Retina (tissue), 1 donor: Measurements from ENCODE around the gene TNF.

Source experiments
- DNase-seq: peaks from one replicate; pipeline ENCODE4 v3.0.0-alpha.2; 2016

The TNF gene

DNA sequence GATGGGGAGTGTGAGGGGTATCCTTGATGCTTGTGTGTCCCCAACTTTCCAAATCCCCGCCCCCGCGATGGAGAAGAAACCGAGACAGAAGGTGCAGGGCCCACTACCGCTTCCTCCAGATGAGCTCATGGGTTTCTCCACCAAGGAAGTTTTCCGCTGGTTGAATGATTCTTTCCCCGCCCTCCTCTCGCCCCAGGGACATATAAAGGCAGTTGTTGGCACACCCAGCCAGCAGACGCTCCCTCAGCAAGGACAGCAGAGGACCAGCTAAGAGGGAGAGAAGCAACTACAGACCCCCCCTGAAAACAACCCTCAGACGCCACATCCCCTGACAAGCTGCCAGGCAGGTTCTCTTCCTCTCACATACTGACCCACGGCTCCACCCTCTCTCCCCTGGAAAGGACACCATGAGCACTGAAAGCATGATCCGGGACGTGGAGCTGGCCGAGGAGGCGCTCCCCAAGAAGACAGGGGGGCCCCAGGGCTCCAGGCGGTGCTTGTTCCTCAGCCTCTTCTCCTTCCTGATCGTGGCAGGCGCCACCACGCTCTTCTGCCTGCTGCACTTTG, at the start of gene TNF:
Gene TNF, plus strand, starts transcription at position 231 of the 567 bp plus-strand sequence. Its CDS starts 177 bp downstream, at position 408.
- no peak for DNase-seq

DNA sequence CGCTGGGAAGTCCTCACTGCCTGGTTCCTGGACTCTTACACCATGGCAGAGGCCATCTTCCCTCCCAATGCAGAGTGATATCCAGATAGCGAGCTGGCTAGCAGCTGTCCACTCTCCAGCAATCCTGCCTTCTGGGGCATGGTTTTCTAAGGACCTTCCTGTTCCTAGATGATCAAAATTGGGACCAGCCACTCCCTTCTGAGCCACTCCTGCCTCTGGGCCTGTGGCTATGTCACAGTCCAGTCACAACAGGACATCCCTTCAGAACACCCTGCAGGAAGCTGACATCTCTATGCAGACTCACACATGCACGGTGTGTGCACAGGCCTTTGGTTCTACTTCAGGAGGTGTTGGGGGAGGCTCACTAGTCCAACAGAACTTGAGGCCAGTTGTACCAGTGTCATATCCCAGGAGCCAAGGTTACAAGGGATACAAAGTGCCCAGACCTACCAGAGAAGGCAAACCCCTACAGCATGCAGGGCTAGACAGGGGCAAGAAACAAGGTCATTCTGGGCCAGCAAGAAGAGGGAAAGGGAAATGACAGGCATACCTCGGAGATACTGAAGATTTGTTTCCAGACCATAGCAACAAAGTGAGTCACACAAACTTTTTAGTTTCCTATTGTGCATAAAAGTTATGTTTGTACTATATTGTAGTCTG, 49.3 kb upstream of the TNF start:
- no peak for DNase-seq

DNA sequence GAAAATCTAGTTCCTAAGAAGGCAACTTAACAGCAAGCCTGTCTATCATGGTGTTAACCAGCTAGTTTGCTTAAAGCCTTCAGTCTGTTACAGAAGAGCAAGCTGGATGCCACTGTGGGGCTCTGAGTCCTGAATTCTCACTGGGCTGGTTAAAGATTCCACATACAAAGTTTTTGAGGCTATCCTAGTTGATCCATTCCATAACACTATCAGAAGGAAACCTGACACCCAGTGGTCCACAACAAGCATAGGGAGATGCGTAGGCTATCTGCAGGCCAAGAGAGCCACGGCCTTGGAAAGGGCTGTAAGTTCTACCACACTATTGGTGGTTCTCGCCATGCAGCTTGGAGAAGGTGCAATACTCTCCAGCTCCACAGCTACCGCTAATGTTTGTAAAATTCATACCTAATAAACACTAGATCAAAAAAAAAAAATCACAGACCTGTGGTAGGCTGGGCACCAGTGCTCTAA, 47.0 kb upstream of the TNF start:
- no peak for DNase-seq

DNA sequence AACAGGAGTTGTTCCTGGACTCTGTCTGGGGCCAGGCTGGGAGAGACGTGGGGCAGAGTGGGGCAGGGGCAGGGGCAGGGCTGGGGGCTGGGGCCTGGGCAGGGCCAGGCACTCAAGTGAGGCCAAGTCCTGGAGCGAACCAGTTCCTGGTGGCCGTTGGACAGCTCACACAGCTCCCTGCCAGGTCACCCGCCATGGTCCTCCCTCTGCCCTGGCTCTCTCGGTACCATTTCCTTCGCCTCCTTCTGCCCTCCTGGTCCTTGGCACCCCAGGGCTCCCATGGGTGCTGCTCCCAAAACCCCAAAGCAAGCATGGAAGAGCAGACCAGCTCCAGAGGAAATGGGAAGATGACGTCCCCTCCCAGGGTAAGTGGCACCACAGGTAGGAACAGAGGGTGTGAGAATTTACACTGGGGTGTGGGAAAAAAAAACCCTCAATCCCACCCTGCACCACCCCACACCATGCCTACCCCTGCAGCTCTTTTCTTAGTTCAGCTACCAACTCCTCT, 46.5 kb upstream of the TNF start, which contains the start of gene MCCD1:
Gene MCCD1, plus strand, starts transcription at position 142 of the 508 bp plus-strand sequence. Its CDS starts 53 bp downstream, at position 195.
- DNase-seq = no peak

DNA sequence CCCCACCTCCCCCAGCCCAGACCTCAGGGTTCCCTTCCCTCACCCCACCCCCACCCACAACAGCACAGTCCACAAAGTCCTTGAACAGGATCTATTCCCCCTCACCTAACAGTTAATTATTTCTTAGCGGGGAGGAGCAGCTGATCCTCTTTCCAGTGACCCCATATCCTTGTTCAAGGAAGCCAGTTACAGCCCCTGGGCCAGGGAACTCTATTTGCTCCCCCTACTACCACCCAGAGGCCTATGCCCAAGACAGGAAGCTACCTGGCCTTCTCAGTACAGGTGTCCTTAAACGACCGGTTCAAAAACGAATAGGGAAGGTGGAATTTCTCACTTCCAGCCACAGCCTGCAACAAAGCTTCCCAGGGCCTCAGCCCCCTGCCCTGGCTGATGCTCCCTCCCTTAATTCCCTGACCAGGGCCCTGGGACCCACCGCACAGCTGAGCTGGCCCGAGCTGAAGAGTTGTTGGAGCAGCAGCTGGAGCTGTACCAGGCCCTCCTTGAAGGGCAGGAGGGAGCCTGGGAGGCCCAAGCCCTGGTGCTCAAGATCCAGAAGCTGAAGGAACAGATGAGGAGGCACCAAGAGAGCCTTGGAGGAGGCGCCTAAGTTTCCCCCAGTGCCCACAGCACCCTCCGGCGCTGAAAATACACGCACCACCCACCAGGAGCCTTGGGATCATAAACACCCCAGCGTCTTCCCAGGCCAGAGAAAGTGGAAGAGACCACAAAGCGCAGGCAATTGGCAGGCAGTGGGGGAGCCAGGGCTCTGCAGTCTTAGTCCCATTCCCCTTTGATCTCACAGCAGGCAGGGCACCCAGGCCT, 45.8 kb upstream of the TNF start:
- no peak for DNase-seq

DNA sequence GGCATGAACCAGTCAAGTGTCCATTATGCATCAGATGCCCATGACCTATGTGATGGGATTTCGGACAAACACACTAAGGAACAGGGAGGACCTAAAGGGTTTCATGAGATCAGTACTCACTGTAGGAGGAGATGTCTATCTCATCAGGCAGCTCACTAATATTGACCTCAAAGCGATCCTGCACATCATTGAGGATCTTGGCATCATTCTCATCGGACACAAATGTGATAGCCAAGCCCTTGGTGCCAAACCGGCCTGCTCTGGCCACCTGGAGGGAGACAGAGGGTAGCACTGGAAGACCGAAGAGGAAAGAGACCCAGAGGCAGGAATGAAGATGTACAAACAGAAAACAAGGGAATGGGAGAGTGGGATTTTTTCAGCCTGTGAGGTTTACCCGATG, 44.7 kb upstream of the TNF start:
- DNase-seq = no peak

DNA sequence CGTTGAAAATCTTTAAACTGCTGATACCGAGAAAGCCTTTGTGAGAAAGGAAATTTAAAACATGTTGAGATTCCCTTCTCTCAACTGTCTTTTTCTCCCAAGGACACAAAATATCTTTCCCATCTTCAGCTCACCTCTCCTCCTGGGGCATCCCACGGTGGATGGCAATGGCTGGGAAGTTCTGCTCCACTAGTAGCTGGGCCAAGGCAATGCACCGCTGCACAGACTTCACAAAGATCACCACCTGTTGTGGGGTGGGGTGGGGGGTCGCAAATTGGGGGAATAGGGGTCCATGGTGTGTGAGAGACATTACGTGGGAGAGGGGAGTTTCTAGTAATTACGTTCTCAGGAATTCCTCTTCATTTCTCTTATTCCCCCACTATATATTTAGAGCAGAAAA, 44.2 kb upstream of the TNF start:
- no peak for DNase-seq

DNA sequence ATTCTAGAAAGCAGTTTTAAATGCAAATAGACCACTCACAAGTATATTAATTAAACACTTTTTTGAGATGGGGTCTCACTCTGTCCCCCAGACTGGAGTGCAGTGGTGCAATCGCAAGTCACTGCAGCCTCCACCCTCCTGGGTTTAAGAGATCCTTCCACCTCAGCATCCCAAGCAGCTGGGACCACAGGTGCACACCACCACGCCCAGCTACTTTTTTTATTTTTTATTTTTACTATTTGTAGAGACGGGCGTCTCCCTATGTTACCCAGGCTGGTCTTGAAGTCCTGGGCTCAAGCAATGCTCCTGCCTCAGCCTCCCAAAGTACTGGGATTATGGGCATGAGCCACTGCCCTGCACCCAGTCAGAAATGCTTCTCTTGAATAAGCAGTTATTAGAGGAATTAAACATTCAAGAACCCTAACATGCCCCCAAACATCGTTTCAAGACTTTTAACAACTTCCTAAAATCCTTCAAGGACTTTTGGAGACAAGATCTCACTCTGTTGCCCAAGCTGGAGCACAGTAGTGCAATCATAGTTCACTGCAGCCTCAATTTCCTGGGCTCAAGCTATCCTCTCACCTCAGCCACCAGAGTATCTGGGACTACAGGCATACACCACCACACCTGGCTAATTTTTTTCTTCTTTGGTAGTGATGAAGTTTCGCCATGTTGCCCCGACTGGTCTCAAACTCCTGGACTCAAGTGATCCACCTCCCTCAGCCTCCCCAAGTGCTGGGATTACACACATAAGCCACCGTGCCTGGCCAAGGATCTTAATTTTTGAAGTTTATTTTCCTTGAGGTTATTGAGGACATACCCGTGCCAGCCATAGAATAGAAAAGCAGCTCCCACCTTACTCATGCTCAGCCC, 43.4 kb upstream of the TNF start:
- no peak for DNase-seq

DNA sequence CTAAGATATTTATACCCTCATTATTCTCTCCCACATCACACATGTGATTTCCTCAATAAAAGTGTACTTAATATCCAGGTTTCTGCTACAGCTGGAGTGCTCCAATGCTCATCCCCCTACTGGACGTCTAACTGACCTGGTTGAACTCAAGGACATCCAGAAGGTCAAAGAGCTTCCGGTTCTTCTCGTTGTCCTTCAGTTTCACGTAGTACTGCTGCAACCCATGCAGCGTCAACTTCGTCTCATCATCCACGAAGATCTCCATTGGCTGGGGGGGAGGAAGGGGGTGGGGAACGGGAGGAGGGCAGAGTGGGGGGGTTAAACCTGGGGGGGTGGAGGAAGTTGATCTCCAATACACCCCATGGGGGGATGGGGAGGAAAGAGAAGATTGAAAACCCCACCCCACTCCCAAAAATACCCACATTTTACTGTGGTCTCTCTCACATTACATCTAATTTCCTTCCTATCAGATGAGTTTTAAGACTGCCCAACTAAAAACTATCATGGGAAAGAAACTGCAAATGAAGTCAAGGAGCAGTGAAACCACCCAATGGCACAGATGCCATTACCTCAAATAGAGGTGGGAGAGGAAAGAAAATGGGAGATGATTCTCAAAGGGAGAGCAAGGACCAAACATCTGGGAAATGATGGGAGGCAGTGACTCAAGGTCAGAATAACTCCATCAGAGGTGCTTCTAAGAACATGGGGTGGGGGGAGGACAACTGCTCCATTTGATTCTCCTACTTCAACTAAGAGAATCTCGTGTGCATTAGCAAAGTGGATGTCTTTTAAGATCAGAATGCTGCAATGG, 42.5 kb upstream of the TNF start:
- DNase-seq = no peak

DNA sequence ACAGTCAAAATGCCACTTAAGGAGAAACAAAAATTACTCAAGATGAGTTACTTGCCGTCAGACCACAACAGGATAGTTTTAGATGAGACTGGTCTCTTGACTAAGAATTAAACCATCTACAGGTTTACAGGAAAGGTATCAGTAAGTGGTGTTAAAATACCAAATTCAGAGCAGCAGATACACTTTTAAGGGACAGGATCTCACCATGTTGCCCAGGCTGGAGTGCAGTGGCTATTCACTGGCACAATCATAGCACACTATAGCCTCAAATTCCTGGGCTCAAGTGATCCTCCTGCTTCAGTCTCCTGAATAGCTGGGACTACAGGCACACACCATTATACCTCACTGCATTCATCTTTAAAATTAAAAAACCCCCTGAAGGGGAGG, 41.9 kb upstream of the TNF start:
- no peak for DNase-seq

DNA sequence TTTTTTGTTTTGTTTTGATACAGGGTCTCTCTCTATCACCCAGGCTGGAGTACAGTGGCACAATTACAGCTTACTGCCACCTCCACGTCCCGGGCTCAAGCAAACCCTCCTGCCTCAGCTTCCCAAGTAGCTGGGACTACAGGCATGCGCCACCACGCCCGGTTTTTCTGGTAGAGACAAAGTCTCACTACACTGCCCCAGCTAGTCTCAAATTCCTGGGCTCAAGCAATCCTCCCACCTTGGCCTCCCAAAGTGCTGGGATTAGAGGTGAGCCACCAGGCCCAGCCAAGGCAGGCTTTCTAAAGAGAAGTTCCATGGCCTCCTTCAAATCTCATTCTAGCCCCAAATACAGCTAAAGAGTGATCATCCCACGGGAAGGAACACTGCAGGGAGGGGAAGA, 41.4 kb upstream of the TNF start:
- no peak for DNase-seq

DNA sequence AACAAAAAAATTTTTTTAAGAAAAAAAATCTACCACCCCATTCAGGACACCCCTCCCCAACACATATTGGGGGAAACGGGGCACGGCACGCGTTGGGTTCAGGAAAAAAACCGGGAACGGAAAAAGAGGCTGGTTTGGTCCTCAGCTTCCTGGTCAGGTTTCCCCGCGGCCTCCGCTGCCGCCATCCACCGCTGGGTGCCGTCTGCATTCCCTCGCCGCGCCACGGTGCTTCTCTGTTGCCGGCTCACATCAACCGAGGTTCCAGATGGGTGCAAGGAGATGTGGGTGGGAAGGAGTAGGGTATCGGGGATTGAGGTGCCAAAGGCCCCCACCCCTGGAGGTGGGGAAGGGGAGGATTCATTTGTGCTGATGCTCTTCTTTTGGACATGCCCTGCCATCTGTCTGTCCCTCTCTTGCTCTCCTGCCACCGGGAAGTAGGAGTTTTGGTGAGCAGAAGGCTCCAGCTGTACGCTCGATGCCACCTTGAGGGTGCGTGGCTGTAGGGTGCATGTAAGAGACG, 40.8 kb upstream of the TNF start:
- no peak for DNase-seq

DNA sequence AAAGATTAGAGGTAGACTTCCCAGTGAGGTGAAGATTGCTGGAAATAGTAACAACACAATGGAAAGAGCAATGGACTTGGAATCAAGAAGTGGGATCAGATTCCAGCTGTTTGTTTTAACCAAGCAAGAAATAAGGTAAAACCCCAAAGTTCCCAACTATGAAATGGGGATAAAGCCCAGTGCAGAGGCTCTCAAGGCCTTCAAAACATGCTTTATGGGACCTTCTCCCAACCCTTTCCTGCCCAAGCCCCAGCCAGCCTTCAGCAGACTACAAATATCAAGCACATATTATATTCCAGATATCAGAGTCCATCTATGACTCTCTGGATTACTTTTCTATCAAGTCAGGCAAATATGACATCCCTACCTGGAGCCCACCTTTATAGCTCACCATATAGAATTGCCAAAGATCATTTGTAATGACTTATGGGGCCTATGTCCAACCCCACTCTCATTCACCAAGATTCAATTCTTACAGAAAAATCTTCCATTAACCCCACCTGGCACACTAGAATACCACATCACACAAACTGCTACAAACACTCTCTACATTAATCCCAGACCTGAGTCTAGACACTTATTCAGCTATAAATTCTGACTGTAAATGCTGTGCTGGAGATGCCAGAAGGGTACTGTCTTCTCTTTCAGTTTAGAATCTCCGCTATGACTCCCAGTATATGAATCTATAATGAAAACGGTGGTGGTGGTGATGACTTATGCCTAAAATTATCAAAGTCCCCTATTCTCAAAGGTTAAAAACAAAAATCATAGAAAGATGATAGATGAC, 39.6 kb upstream of the TNF start:
- no peak for DNase-seq

DNA sequence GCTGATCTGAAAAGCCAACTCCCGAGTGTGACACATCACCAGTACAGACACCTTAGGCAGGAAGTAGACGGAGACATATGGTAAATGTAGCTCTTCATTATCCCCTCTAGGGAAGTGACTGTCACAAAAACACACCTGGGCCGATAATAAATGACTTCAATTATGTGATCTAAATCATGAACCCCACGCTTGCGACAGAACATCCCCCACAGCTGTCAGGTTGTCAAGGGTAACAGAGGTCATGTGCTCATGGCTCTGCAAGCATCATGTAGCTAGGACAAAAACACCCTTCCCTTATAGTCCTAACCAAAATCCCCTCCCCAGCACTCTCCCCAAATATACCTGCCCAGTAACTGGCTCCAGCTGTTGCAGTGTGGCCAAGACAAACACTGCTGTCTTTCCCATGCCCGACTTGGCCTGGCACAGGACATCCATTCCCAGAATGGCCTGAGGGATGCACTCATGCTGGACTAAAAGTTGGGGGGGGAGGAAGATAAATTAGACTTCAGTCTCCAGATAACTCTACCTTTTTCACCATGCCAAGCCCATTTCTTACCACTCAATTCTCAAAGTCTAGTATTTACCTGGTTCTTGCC, 36.5 kb upstream of the TNF start:
- no peak for DNase-seq

DNA sequence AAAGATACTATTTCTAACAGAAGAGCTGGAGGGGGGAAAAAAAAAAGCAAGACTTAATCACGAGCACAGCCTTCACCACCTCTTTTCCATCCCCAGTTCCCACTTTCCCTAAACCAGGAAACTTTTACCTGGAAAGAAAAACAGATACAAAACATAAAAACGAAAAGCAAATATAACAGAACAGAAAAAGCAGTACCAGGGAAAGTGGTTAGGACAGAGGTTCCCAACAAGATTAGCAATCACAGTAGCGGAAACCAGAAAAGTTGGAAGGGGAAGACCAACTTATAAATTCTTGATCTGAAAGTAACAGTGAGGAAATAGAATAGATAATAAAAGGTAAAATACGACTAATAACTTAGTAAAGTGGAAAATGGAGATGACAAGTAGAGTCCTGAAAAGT, 34.7 kb upstream of the TNF start:
- DNase-seq = no peak

DNA sequence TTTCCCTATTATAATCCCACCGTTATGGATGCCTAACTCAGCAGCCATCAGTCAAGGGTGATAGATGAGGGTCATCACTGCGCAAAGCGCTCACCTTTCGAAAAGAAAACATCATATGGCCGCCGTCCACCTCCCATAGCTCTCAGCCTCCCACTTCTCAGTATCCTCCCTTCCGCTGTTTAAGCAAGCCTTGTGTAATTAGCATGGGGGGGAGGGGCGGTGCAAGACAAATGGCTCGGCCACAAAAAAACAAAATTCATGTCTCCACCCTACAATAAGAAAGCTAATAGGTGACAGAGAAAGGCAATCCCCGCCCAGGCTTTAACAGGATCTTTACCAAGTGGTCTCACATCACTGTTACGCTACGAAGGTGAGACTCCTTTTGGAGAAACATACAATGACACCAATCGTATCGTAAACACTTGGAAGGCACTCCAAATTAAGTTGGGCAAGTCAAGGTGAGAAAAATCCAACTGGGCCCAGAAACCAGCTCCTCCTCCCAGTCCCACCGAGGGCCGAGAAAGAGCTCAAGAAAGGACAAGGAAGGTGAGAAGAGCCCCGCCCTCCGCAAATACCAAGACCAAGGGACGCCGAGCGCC, 34.2 kb upstream of the TNF start:
- no peak for DNase-seq

DNA sequence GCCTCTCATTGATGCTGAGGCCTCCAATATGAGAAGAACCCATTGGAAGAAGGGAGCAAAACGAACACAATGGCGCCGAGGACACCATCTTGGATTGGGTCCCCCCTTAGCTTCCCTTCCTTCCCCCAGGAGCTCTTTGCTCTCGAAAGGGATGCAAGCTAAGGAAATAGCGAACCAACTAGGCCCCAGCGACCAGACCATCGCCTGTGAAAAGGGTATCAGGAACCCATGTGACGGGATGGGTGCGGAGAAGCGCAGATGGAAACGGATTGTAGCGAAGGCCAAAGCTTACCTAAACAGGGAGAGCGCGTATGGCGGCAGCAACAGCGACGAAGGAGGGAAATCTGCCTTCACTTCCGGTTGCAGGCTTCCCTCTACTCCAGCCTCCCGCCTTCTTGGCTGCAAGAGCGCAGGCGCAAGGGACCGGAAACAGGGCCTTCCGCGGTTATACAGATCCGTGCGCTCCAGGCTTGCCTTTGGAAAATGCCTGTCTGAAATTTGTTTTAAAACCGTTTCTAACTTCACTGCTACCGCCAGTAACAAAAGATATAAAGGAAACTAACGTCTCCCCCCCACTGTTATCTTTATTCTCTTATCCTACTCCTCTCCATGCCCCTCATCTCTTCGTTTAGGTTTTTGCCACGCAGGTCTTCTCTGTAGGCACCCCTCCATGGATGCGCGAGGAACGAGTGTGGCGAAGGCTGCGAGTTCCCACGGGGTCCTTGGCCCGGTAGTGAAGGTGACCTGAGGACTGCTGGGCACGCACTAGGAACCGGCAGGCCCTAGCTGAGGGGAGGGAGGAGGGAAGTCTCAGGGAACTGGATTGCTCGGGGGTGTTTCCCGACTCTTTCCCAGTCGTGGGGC, 33.5 kb upstream of the TNF start, which contains the start of gene DDX39B:
Gene DDX39B, minus strand, starts transcription at position 346 of the 864 bp plus-strand sequence. CDS start 1,471 bp downstream, outside the sequence.
- peak; percentile 99 for DNase-seq

DNA sequence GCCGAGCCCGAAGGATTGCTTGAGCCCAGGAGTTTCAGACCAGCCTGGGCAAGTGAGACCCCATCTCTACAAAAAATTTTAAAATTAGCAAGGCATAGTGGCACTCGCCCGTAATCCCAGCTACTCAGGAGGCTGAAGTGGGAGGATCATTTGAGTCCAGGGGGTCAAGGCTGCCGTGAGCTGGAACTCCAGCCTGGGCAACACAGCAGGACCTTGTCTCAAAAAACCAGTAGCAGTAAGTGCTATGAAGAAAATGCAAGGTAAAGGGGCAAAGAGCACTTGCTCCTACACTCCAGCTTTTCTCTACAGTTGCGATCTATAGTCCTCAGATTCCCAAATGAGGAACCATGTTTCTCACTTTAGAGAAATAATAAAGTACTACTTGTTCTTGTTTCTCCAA, 31.7 kb upstream of the TNF start:
- no peak for DNase-seq

DNA sequence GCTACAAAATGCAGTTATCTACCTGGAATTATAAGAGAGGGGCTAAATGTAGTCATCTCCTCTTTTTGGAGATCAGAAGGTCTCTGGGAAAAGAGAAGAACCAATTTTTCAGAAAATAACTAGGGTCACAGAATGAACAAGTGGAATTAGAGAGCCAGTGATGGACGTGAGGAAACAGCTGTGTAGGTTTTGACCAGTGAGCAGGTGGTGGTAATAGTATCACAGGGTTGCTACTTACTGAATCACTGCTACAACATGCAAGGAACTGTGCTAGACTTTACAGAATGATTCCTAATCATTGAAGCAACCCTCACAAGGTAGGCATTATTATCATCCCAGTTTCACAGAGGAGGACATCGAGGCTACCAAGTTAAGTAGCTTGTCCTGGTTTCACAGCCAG, 30.7 kb upstream of the TNF start:
- DNase-seq = no peak
